SK-N-SH treated with all-trans-retinoic acid at 6 μM for 48 hours (cell line): ENCODE results near the gene BAK1.

Source experiments
- ARNTL ChIP-seq: fragments of 450-650 bp; formaldehyde crosslinking; IDR thresholded peaks from 2 replicates; pipeline ENCODE4 v1.5.0; 2020; ENCODE audit warnings: low read depth, mild to moderate bottlenecking, moderate library complexity, borderline replicate concordance
- BACH2 ChIP-seq: fragments of 250-450 bp; sonication (Bioruptor Pico); IDR thresholded peaks from 2 replicates; pipeline ENCODE4 v1.9.0; 2021; ENCODE audit warnings: mild to moderate bottlenecking, borderline replicate concordance
- CREB5 ChIP-seq: fragments of 250-450 bp; sonication (Bioruptor Pico); IDR thresholded peaks from 2 replicates; pipeline ENCODE4 v1.5.1; 2020; ENCODE audit warnings: low read depth, mild to moderate bottlenecking, moderate library complexity
- CSDC2 ChIP-seq: fragments of 250-450 bp; sonication (Bioruptor Pico); IDR thresholded peaks from 2 replicates; pipeline ENCODE4 v1.5.0; 2020; ENCODE audit warnings: mild to moderate bottlenecking, moderate library complexity
- ISL1 ChIP-seq: fragments of 250-450 bp; sonication (Bioruptor Pico); IDR thresholded peaks from 2 replicates; pipeline ENCODE4 v2.1.2; 2022; ENCODE audit warnings: mild to moderate bottlenecking, moderate library complexity
- PATZ1 ChIP-seq: fragments of 250-450 bp; sonication (Bioruptor Pico); IDR thresholded peaks from 2 replicates; pipeline ENCODE4 v1.8.0; 2020; ENCODE audit warnings: mild to moderate bottlenecking, moderate library complexity, borderline replicate concordance
- PPARA ChIP-seq: fragments of 250-450 bp; sonication (Bioruptor Pico); IDR thresholded peaks from 2 replicates; pipeline ENCODE4 v1.5.0; 2020; ENCODE audit warnings: mild to moderate bottlenecking, borderline replicate concordance
- RARB ChIP-seq: fragments of 250-450 bp; sonication (Bioruptor Pico); IDR thresholded peaks from 2 replicates; pipeline ENCODE4 v1.8.0; 2021; ENCODE audit warnings: mild to moderate bottlenecking, moderate library complexity
- SNAI2 ChIP-seq: fragments of 250-450 bp; sonication (Bioruptor Pico); IDR thresholded peaks from 2 replicates; pipeline ENCODE4 v1.5.0; 2020; ENCODE audit warnings: mild to moderate bottlenecking, moderate library complexity
- TCF4 ChIP-seq: fragments of 250-450 bp; sonication (Bioruptor Pico); IDR thresholded peaks from 2 replicates; pipeline ENCODE4 v1.8.0; 2021; ENCODE audit warnings: mild to moderate bottlenecking, moderate library complexity, borderline replicate concordance
- ZC3H10 ChIP-seq: fragments of 250-450 bp; sonication (Bioruptor Pico); IDR thresholded peaks from 2 replicates; pipeline ENCODE4 v1.5.1; 2021; ENCODE audit warnings: mild to moderate bottlenecking, moderate library complexity
- ZFP3 ChIP-seq: fragments of 250-450 bp; sonication (Bioruptor Pico); IDR thresholded peaks from 2 replicates; pipeline ENCODE4 v1.5.0; 2020; ENCODE audit warnings: mild to moderate bottlenecking, moderate library complexity
- ZFP30 ChIP-seq: fragments of 450-650 bp; formaldehyde crosslinking; IDR thresholded peaks from 2 replicates; pipeline ENCODE4 v1.5.0; 2022; ENCODE audit warnings: mild to moderate bottlenecking, moderate library complexity
- ZNF70 ChIP-seq: fragments of 450-650 bp; formaldehyde crosslinking; IDR thresholded peaks from 2 replicates; pipeline ENCODE4 v1.5.0; 2020; ENCODE audit warnings: mild to moderate bottlenecking, moderate library complexity

DNA sequence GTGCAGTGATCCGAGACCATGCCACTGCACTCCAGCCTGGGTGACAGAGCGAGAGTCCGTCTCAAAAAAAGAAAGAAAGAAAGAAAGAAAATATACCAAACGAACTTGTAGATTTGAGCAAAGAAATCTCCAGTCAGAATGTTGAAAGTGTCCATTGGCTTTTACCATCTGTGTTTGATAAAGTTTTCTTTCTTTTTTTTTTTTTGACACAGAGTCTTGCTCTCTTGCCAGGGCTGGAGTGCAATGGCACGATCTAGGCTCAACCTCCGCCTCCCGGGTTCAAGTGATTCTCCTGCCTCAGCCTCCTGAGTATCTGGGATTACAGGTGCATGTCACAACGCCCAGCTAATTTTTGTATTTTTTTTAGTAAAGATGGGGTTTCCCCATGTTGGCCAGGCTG lies 21.3 kb downstream of the BAK1 start:
- no peak for TF ChIP-seq ARNTL (CRISPR knock-in tag)
- no peak for TF ChIP-seq RARB (CRISPR knock-in tag)
- no peak for TF ChIP-seq PPARA (CRISPR knock-in tag)
- TF ChIP-seq CREB5 (CRISPR knock-in tag): no peak
- TF ChIP-seq ZFP3 (CRISPR knock-in tag): no peak
- TF ChIP-seq BACH2: no peak
- TF ChIP-seq ZC3H10 (CRISPR knock-in tag): no peak
- no peak for TF ChIP-seq TCF4
- TF ChIP-seq PATZ1 (CRISPR knock-in tag): no peak
- no peak for TF ChIP-seq CSDC2
- TF ChIP-seq ISL1 (CRISPR knock-in tag): no peak
- no peak for TF ChIP-seq SNAI2 (CRISPR knock-in tag)
- TF ChIP-seq ZNF70 (CRISPR knock-in tag): no peak
- TF ChIP-seq ZFP30: no peak
